Suppressor macrophage treated with lipopolysaccharide for 1 hour (primary cell): Measurements from ENCODE around the gene PRKAB1.

Experiments used
- DNase-seq, 3 donors: peaks; one replicate each; pipeline ENCODE4 v3.0.0-alpha.2; 2020 to 2022

Gene PRKAB1

GRCh38 chr12:119714614-119715267 is 46.8 kb downstream of the PRKAB1 start:
- DNase-seq = peak in 1 of 3 donors; percentile 2

GRCh38 chr12:119715268-119715620 is 47.3 kb downstream of the PRKAB1 start:
- DNase-seq = no peak

GRCh38 chr12:119718141-119718540 is 50.2 kb downstream of the PRKAB1 start:
- no peak for DNase-seq

GRCh38 chr12:119720349-119720748 is 52.4 kb downstream of the PRKAB1 start:
- no peak for DNase-seq

GRCh38 chr12:119721306-119721705 is 53.4 kb downstream of the PRKAB1 start:
- no peak for DNase-seq

GRCh38 chr12:119725523-119725922 is 57.6 kb downstream of the PRKAB1 start:
- DNase-seq = no peak

GRCh38 chr12:119727600-119728443 is 59.9 kb downstream of the PRKAB1 start:
- DNase-seq = no peak

GRCh38 chr12:119728444-119728745 is 60.5 kb downstream of the PRKAB1 start:
- no peak for DNase-seq

GRCh38 chr12:119729871-119730270 is 61.9 kb downstream of the PRKAB1 start:
- DNase-seq = no peak

- peak in 1 of 3 donors; percentile 8 for DNase-seq
Observed at GRCh38 chr12:119730381-119730780, 62.4 kb downstream of the PRKAB1 start.
